A673 (cell line): ENCODE data around the gene MATN1.

ENCODE experiments used
- CTCF ChIP-seq: fragments of 300-800, 200-600 bp; sonication (generic); conservative IDR thresholded peaks from 2 replicates; pipeline ENCODE4 v1.5.1; 2017; ENCODE audit warnings: low read depth, mild to moderate bottlenecking, antibody characterized with exemption, low read length, moderate library complexity, mixed read lengths
- EZH2 ChIP-seq: fragments of 200-600 bp; sonication (generic); IDR thresholded peaks from 2 replicates; pipeline ENCODE4 v1.6.1; 2017; ENCODE audit warnings: borderline replicate concordance, low read depth, mild to moderate bottlenecking, mixed read lengths, antibody characterized with exemption, low read length; ENCODE audit not compliant: poor library complexity, severe bottlenecking

- TF ChIP-seq CTCF (no peak), EZH2 (no peak)
Observed at GRCh38 chr1:30737357-30738039, 14.1 kb upstream of the MATN1 start.
